ENCODE data around the gene CHL1. TPM values are rescaled to one million over a fixed set of nuclear protein-coding genes. Genes with fewer than 3 reads are reported as not detected.

Gene CHL1
- total RNA-seq, 1 donor from 2014 or later: 20.2 TPM

DNA sequence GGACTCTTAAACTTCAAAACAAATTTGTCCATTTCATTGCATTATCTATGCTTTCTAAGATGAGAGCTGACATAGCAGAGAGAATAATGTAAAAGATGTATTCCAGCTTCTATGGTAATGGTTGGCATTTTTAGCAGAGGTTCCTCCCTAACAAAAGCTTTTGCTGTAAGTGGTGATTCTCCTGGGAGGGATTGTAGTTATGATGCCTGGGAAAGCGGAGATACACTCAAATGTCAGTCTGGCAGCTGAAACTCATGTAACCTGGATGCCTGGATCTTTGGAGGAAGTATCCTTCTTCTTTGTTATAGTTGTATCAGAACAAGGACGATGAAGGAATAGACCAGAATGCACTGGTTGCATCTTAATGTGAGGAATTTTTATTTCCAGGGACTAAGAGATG lies 7.5 kb downstream of the CHL1 start:
- intact Hi-C loops (cut with DNase I): no loop called here
- Histone ChIP-seq H3K4me3 (no peak overlapping the region), H3K4me1 (no peaks in the 10 kb centered on the region), H3K9me3 (no peaks in the 10 kb centered on the region), H3K27me3 (ENCODE audit: low read depth) (no peaks in the 10 kb centered on the region), H3K36me3 (no peaks in the 10 kb centered on the region), H3K27ac (no peak overlapping the region)
- no peak for TF ChIP-seq CTCF (IDR thresholded peaks at IDR 0.05)
- DNase-seq (no peak), ATAC-seq (no peak)

- no peaks in the 10 kb centered on the region for H3K9me3 ChIP-seq
- H3K4me1 ChIP-seq: no peaks in the 10 kb centered on the region
- H3K27me3 ChIP-seq (ENCODE audit: low read depth): no peaks in the 10 kb centered on the region
- DNase-seq (no peak), ATAC-seq (no peak)
- H3K27ac ChIP-seq: no peak overlapping the region
- H3K4me3 ChIP-seq: no peak overlapping the region
- no peak for TF ChIP-seq CTCF (IDR thresholded peaks at IDR 0.05)
- no peaks in the 10 kb centered on the region for H3K36me3 ChIP-seq
- intact Hi-C loops (cut with DNase I): no loop called here
Observed at GRCh38 chr3:207973-208372, 11.4 kb downstream of the CHL1 start.

DNA sequence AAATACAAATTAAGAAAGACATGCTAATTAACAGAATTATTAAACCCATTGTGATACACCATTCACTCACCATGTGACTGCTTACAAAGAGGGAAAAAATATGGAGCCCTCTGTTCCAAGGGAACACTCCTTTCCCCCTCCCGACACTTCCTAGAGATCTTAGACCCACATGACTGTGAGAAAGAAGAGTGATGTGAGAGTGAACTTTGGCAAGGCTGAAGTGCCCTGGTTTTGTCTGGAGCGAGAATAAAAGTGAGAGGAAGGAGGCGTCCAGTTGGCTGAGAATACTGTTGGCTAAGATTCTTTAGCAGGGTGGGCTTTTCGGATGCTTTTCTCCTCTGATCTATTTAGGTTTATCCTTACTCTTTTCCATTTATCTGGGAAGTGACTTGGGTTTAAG lies 14.1 kb downstream of the CHL1 start:
- ATAC-seq: no peak
- TF ChIP-seq CTCF (IDR thresholded peaks at IDR 0.05): no peak
- Histone ChIP-seq H3K36me3 (no peaks in the 10 kb centered on the region), H3K4me3 (no peak overlapping the region), H3K9me3 (no peaks in the 10 kb centered on the region), H3K27me3 (ENCODE audit: low read depth) (no peaks in the 10 kb centered on the region), H3K4me1 (no peaks in the 10 kb centered on the region), H3K27ac (no peak overlapping the region)
- DNase-seq: no peak
- intact Hi-C loops (cut with DNase I): no loop called here

- no peak for ATAC-seq
Observed at GRCh38 chr3:212432-212831, 15.9 kb downstream of the CHL1 start.

GRCh38 chr3:217099-217813 lies 20.7 kb downstream of the CHL1 start:
- Histone ChIP-seq H3K27me3 (ENCODE audit: low read depth) (no peaks in the 10 kb centered on the region), H3K36me3 (no peaks in the 10 kb centered on the region), H3K9me3 (no peaks in the 10 kb centered on the region), H3K4me3 (no peak overlapping the region), H3K4me1 (no peaks in the 10 kb centered on the region), H3K27ac (no peak overlapping the region)
- DNase-seq (no peak), ATAC-seq (no peak)
- TF ChIP-seq CTCF (IDR thresholded peaks at IDR 0.05): no peak
- intact Hi-C loops (cut with DNase I): no loop called here

More at GRCh38 chr3:212432-212831, 15.9 kb downstream of the CHL1 start:
- no peak for TF ChIP-seq CTCF (IDR thresholded peaks at IDR 0.05)
- no peaks in the 10 kb centered on the region for H3K36me3 ChIP-seq
- intact Hi-C loops (cut with DNase I): no loop called here
- H3K4me3 ChIP-seq: no peak overlapping the region
- H3K27me3 ChIP-seq (ENCODE audit: low read depth): no peaks in the 10 kb centered on the region
- no peak for DNase-seq
- no peaks in the 10 kb centered on the region for H3K4me1 ChIP-seq
- no peak overlapping the region for H3K27ac ChIP-seq
- H3K9me3 ChIP-seq: no peaks in the 10 kb centered on the region
